Measurements from ENCODE around the gene PHOSPHO2. TPM values are rescaled to one million over a fixed set of nuclear protein-coding genes. Genes with fewer than 3 reads are reported as not detected.

The PHOSPHO2 gene
- total and polyA plus RNA-seq, 2 experiments from 2014 or later = 8.3 to 8.7 TPM

DNA sequence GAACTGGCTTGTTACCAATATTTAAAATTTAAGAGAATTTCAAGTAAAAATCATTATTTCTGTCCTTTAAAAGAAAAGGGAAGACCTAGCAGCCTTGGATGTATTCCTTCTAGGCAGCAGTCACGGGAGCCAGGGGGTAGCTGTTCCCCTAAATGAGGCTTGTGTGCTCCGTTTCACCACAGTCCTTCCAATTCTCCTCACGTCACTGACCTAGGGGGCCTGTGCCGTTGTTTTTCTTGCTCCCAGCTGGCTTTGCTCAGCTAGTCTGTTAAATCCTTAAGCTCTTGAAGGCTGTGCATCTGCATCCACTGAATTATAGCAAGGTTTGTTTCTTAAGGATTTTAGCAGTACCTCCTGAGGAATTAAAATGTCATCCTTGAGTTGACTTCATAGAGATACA, 49.3 kb downstream of the PHOSPHO2 start:
- DNase-seq (ENCODE audit: low spot score) = no peak

More for the DNA sequence above, 49.3 kb downstream of the PHOSPHO2 start:
- peaks cover 14% of the 10 kb centered on the region; the same call in 1 of the 2 replicates for H4K20me1 ChIP-seq (replicated peaks; ENCODE audit: insufficient read depth)
- ATAC-seq = no peak
- H3K4me1 Mint-ChIP-seq = peaks cover 8% of the 10 kb centered on the region
- no peak overlapping the region for H2AFZ ChIP-seq
- 0 out of 2 replicates have a peak, but pooled peaks cover 5% of the 10 kb centered on the region for H3F3A ChIP-seq (replicated peaks; ENCODE audit: low read depth)
- no peak overlapping the region for H3K27ac Mint-ChIP-seq
- no peaks in the 10 kb centered on the region for H3K27me3 ChIP-seq (ENCODE audit: insufficient read depth)
- 0 out of 2 replicates have a peak, but pooled peaks cover 4% of the 10 kb centered on the region for H3K9me2 ChIP-seq (ENCODE audit: insufficient read depth)
- H3K27me3 Mint-ChIP-seq (ENCODE audit: insufficient read depth, low read depth, poor library complexity) = peaks cover 8% of the 10 kb centered on the region
- no peak overlapping the region for H3K27ac ChIP-seq (ENCODE audit: low read depth)
- peaks cover 23% of the 10 kb centered on the region for H3K36me3 ChIP-seq (ENCODE audit: insufficient read depth)
- no peak overlapping the region for H3K4me3 ChIP-seq
- no peak overlapping the region for H3K4me2 ChIP-seq
- peaks cover 7% of the 10 kb centered on the region for H3K4me1 ChIP-seq (ENCODE audit: insufficient read depth)
- peaks cover 7% of the 10 kb centered on the region; the same call in 2 of the 3 replicates for H3K9me3 Mint-ChIP-seq
- peaks cover 72% of the 10 kb centered on the region for H3K36me3 Mint-ChIP-seq (ENCODE audit: low read depth)
- H3K4me3 Mint-ChIP-seq = no peak overlapping the region
- TF ChIP-seq EZH2phosphoT487 (IDR thresholded peaks at IDR 0.05; ENCODE audit: unreplicated experiment) (no peak), ZNF462 (CRISPR knock-in tag; IDR thresholded peaks at IDR 0.05) (no peak), NANOG (IDR thresholded peaks at IDR 0.05; ENCODE audit: borderline replicate concordance) (no peak), STAT1 (IDR thresholded peaks at IDR 0.05; ENCODE audit: unreplicated experiment) (no peak), CTCF (conservative IDR thresholded peaks at IDR 0.05; ENCODE audit: low read depth in 2 of 2) (no peak), ZNF331 (CRISPR knock-in tag; IDR thresholded peaks at IDR 0.05; ENCODE audit: low read depth) (no peak), JUNB (IDR thresholded peaks at IDR 0.05; ENCODE audit: unreplicated experiment) (no peak), EZH2 (IDR thresholded peaks at IDR 0.05; ENCODE audit: low read depth, unreplicated experiment) (no peak), REST (IDR thresholded peaks at IDR 0.05; ENCODE audit: unreplicated experiment) (no peak), POLR2AphosphoS5 (IDR thresholded peaks at IDR 0.05; ENCODE audit: low read depth) (no peak), ETS1 (IDR thresholded peaks at IDR 0.05) (no peak), CREB1 (CRISPR knock-in tag; IDR thresholded peaks at IDR 0.05; ENCODE audit: low read depth) (no peak), ZNF114 (CRISPR knock-in tag; IDR thresholded peaks at IDR 0.05) (no peak)
- peaks cover 22% of the 10 kb centered on the region for H3K79me2 ChIP-seq (replicated peaks; ENCODE audit: insufficient read depth)
